SK-N-MC (cell line): ENCODE results near the gene OPA3.
A peak's percentile ranks its signal among the peaks of the same experiment; 100 is the strongest.

ENCODE experiments used
- DNase-seq: peaks from one replicate; pipeline ENCODE4 v3.0.0-alpha.2; 2011; ENCODE audit warnings: low read depth, low spot score
- H3K27ac ChIP-seq: fragments of 200-600 bp; sonication (generic); 2 replicates; pipeline ENCODE4 v1.5.1; 2016; ENCODE audit warnings: mixed run types
- H3K36me3 ChIP-seq: fragments of 200-600 bp; sonication (generic); 2 replicates; pipeline ENCODE4 v1.6.1; 2017; ENCODE audit warnings: antibody characterized with exemption, low read length, mixed read lengths; ENCODE audit not compliant: insufficient read depth
- H3K4me3 ChIP-seq: fragments of 200-600 bp; sonication (generic); 2 replicates; pipeline ENCODE4 v1.5.1; 2016
- H3K9ac ChIP-seq: fragments of 200-600 bp; sonication (generic); 2 replicates; pipeline ENCODE4 v1.8.0; 2017; ENCODE audit warnings: mixed run types, mixed read lengths; ENCODE audit not compliant: insufficient read length
- H3K9me3 ChIP-seq: fragments of 200-600 bp; sonication (generic); 2 replicates; pipeline ENCODE4 v1.6.1; 2017; ENCODE audit warnings: low read depth, mild to moderate bottlenecking, antibody characterized with exemption, low read length, moderate library complexity, mixed read lengths
- EZH2 ChIP-seq: fragments of 200-600 bp; sonication (generic); IDR thresholded peaks from one replicate; pipeline ENCODE4 v1.6.1; 2017; ENCODE audit warnings: antibody characterized with exemption
- FOXP2 ChIP-seq: optimal IDR thresholded peaks from 2 replicates; pipeline ENCODE3; 2011; ENCODE audit warnings: mild to moderate bottlenecking, moderate library complexity; ENCODE audit not compliant: insufficient read depth; ENCODE audit errors: extremely low read length, control extremely low read depth
- POLR2AphosphoS5 ChIP-seq: IDR thresholded peaks from 2 replicates; pipeline ENCODE4 v1.6.1; 2012; ENCODE audit warnings: mild to moderate bottlenecking, low read depth, low read length, borderline replicate concordance

OPA3 gene

DNA sequence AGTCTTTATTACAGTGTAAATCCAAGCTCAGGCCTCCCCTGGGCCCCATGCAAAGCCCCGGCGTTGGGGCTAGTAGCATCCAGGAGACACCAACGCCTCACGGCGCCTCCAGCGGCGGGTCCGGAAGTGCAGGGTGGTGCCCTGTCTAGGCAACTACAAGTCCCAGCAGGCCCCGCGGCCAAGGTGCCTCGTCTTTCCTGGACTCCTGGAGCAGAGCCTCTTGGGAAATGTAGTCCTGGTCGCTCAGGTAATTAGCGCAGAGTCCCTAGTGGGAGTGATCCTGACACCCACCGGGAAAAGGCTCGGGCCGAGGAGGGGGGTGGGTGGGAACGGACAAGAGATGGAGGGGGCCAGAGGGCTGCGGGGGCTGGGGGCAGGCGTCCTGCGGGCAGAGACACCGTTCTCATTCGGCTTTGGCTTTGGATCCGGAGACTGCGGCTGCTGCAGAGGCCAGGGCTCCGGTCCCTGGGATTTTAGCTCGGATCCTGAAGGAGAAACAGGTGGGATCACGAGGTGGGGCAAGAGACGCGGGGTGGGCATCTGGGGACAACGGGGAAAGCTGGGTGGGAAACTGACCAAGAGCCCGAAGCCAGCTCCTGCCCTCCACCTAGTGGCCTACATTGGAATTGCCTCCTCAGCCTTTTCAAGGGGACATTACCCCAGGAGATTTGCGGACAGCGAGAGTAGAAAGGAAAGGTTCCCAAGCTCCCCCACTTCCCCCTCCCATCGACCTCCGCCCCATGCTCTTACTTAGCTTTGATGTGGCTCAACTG is 99.1 kb downstream of the OPA3 start:
- Histone ChIP-seq H3K36me3 (no peaks in the 10 kb centered on the region), H3K9ac (no peak overlapping the region), H3K4me3 (peak overlapping the region; percentile 85), H3K9me3 (no peaks in the 10 kb centered on the region), H3K27ac (no peak overlapping the region)
- TF ChIP-seq POLR2AphosphoS5 (no peak), EZH2 (no peak), FOXP2 (no peak)
- DNase-seq: peak; percentile 85

- DNase-seq: no peak
- H3K9ac ChIP-seq: no peak overlapping the region
- no peak overlapping the region for H3K4me3 ChIP-seq
- no peak overlapping the region for H3K27ac ChIP-seq
- no peaks in the 10 kb centered on the region for H3K9me3 ChIP-seq
- no peak for TF ChIP-seq EZH2
- no peak for TF ChIP-seq FOXP2
- TF ChIP-seq POLR2AphosphoS5: no peak
- no peaks in the 10 kb centered on the region for H3K36me3 ChIP-seq
Measured at GRCh38 chr19:45484273-45484945, 100.2 kb downstream of the OPA3 start.

DNA sequence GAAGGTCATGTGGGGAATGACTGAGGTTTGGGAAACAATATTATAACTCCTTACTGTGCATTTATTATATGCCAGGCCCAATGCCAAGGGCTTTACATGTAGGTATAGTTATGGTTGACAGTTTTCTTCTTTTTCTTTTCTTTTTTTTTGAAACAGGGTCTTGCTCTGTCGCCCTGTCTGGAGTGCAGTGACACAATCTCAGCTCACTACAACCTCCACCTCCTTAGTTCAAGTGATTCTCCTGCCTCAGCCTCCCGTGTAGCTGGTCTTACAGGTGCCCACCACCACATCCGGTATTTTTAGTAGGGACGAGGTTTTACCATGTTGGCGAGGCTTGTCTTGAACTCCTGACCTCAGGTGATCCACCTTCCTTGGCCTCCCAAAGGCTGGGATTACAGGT is 101.6 kb downstream of the OPA3 start:
- Histone ChIP-seq H3K36me3 (no peaks in the 10 kb centered on the region), H3K27ac (no peak overlapping the region), H3K9ac (no peak overlapping the region), H3K9me3 (no peaks in the 10 kb centered on the region), H3K4me3 (no peak overlapping the region)
- DNase-seq: no peak
- TF ChIP-seq EZH2 (no peak), FOXP2 (no peak), POLR2AphosphoS5 (no peak)

DNA sequence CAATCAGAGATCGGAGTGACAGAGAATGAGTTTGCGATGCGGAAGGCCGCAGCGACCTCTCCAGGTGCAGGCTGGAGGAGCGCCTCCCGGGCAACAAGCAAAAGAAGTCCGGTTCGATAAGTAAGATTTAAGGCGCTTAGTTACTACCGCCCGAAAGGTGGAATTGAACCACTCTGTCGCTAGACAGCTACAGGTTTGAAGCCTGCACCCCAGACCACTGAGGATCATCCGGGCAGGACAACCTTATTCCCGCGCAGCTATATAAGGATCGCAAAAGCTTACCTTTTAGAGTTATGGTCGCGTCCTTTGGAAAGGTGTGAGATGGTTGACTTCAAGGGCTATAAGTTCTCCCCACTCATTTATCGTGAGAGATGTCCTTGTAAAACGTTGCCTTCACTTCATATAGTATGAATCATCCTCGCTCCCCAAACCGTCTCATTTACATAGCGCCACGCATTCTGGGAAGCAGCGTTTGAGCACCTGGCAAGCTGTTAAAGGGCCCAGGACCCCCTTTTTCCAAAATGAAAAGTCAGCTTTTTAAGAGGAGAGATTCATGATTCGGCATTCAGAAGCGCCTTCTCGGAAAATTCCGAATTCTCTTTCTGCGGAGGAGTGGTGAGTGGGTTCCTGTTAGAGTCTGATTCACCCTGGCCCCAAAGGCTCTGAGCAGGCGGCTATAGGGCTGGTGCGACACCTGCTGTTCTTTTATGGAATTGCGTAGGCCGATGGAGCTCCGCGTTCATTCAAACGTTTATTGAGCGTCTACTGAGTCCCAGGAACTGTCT is 106.0 kb downstream of the OPA3 start:
- Histone ChIP-seq H3K9me3 (no peaks in the 10 kb centered on the region), H3K27ac (peak overlapping the region; percentile 77), H3K36me3 (no peaks in the 10 kb centered on the region), H3K4me3 (peak overlapping the region; percentile 86), H3K9ac (peak overlapping the region; percentile 68)
- TF ChIP-seq EZH2: no peak
- no peak for TF ChIP-seq FOXP2
- TF ChIP-seq POLR2AphosphoS5: no peak
- DNase-seq: peak; percentile 69

- H3K4me3 ChIP-seq: peak overlapping the region; percentile 86
- no peak overlapping the region for H3K9ac ChIP-seq
- no peak for TF ChIP-seq POLR2AphosphoS5
- TF ChIP-seq FOXP2: no peak
- no peak for TF ChIP-seq EZH2
- no peaks in the 10 kb centered on the region for H3K36me3 ChIP-seq
- no peak overlapping the region for H3K27ac ChIP-seq
- DNase-seq: no peak
- H3K9me3 ChIP-seq: no peaks in the 10 kb centered on the region
Measured at GRCh38 chr19:45477713-45478453, 106.7 kb downstream of the OPA3 start.
